ENCODE measurements around the gene MUC2. TPM values are rescaled to one million over a fixed set of nuclear protein-coding genes. Genes with fewer than 3 reads are reported as not detected.

Gene MUC2
- total and polyA plus RNA-seq, 2 experiments from 2014 or later = not detected

GRCh38 chr11:1121331-1121812 lies 46.7 kb downstream of the MUC2 start:
- Histone ChIP-seq H3K4me2 (no peak overlapping the region), H2AFZ (no peak overlapping the region), H3K9me2 (ENCODE audit: insufficient read depth) (no peaks in the 10 kb centered on the region), H4K20me1 (replicated peaks; ENCODE audit: insufficient read depth) (no peaks in the 10 kb centered on the region), H3K4me1 (ENCODE audit: insufficient read depth) (no peaks in the 10 kb centered on the region), H3K79me2 (replicated peaks; ENCODE audit: insufficient read depth) (no peaks in the 10 kb centered on the region), H3F3A (replicated peaks; ENCODE audit: low read depth) (no peaks in the 10 kb centered on the region), H3K4me3 (no peak overlapping the region), H3K27ac (ENCODE audit: low read depth) (no peak overlapping the region), H3K36me3 (ENCODE audit: insufficient read depth) (no peaks in the 10 kb centered on the region), H3K27me3 (ENCODE audit: insufficient read depth) (no peaks in the 10 kb centered on the region)
- Mint-ChIP-seq H3K4me3 (no peak overlapping the region), H3K4me1 (no peaks in the 10 kb centered on the region), H3K27ac (no peak overlapping the region), H3K27me3 (ENCODE audit: insufficient read depth, low read depth, poor library complexity) (peaks cover 13% of the 10 kb centered on the region), H3K36me3 (ENCODE audit: low read depth) (no peaks in the 10 kb centered on the region), H3K9me3 (no peaks in the 10 kb centered on the region)
- TF ChIP-seq ZNF114 (CRISPR knock-in tag; IDR thresholded peaks at IDR 0.05) (no peak), EZH2phosphoT487 (IDR thresholded peaks at IDR 0.05; ENCODE audit: unreplicated experiment) (no peak), ETS1 (IDR thresholded peaks at IDR 0.05) (no peak), CREB1 (CRISPR knock-in tag; IDR thresholded peaks at IDR 0.05; ENCODE audit: low read depth) (no peak), NANOG (IDR thresholded peaks at IDR 0.05; ENCODE audit: borderline replicate concordance) (no peak), JUNB (IDR thresholded peaks at IDR 0.05; ENCODE audit: unreplicated experiment) (no peak), REST (IDR thresholded peaks at IDR 0.05; ENCODE audit: unreplicated experiment) (no peak), POLR2AphosphoS5 (IDR thresholded peaks at IDR 0.05; ENCODE audit: low read depth) (no peak)
- TF ChIP-seq, protein P1, sequence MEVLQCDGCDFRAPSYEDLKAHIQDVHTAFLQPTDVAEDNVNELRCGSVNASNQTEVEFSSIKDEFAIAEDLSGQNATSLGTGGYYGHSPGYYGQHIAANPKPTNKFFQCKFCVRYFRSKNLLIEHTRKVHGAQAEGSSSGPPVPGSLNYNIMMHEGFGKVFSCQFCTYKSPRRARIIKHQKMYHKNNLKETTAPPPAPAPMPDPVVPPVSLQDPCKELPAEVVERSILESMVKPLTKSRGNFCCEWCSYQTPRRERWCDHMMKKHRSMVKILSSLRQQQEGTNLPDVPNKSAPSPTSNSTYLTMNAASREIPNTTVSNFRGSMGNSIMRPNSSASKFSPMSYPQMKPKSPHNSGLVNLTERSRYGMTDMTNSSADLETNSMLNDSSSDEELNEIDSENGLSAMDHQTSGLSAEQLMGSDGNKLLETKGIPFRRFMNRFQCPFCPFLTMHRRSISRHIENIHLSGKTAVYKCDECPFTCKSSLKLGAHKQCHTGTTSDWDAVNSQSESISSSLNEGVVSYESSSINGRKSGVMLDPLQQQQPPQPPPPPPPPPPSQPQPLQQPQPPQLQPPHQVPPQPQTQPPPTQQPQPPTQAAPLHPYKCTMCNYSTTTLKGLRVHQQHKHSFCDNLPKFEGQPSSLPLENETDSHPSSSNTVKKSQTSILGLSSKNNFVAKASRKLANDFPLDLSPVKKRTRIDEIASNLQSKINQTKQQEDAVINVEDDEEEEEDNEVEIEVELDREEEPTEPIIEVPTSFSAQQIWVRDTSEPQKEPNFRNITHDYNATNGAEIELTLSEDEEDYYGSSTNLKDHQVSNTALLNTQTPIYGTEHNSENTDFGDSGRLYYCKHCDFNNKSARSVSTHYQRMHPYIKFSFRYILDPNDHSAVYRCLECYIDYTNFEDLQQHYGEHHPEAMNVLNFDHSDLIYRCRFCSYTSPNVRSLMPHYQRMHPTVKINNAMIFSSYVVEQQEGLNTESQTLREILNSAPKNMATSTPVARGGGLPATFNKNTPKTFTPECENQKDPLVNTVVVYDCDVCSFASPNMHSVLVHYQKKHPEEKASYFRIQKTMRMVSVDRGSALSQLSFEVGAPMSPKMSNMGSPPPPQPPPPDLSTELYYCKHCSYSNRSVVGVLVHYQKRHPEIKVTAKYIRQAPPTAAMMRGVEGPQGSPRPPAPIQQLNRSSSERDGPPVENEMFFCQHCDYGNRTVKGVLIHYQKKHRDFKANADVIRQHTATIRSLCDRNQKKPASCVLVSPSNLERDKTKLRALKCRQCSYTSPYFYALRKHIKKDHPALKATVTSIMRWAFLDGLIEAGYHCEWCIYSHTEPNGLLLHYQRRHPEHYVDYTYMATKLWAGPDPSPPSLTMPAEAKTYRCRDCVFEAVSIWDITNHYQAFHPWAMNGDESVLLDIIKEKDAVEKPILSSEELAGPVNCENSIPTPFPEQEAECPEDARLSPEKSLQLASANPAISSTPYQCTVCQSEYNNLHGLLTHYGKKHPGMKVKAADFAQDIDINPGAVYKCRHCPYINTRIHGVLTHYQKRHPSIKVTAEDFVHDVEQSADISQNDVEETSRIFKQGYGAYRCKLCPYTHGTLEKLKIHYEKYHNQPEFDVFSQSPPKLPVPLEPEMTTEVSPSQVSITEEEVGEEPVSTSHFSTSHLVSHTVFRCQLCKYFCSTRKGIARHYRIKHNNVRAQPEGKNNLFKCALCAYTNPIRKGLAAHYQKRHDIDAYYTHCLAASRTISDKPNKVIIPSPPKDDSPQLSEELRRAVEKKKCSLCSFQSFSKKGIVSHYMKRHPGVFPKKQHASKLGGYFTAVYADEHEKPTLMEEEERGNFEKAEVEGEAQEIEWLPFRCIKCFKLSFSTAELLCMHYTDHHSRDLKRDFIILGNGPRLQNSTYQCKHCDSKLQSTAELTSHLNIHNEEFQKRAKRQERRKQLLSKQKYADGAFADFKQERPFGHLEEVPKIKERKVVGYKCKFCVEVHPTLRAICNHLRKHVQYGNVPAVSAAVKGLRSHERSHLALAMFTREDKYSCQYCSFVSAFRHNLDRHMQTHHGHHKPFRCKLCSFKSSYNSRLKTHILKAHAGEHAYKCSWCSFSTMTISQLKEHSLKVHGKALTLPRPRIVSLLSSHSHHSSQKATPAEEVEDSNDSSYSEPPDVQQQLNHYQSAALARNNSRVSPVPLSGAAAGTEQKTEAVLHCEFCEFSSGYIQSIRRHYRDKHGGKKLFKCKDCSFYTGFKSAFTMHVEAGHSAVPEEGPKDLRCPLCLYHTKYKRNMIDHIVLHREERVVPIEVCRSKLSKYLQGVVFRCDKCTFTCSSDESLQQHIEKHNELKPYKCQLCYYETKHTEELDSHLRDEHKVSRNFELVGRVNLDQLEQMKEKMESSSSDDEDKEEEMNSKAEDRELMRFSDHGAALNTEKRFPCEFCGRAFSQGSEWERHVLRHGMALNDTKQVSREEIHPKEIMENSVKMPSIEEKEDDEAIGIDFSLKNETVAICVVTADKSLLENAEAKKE (CRISPR knock-in tag; IDR thresholded peaks at IDR 0.05) = no peak
- ATAC-seq (no peak), DNase-seq (ENCODE audit: low spot score) (no peak)
